Kidney (tissue), 14 donors: Measurements from ENCODE around the gene HOTAIR. TPM values are rescaled to one million over a fixed set of nuclear protein-coding genes. Genes with fewer than 3 reads are reported as not detected.

Experiments
- DNase-seq, 5 donors: peaks; one replicate each; pipeline ENCODE4 v3.0.0-alpha.2; 2013 to 2020
- FAIRE-seq: peaks from 2 replicates; lab custom pipeline; 2012; peaks lifted over from hg19 to GRCh38; lab: Jason Lieb, UNC
- H3K27ac ChIP-seq, 2 donors: one replicate each; pipeline ENCODE4 v1.7.0; 2013; ENCODE audit warnings: low read depth in 2 of 2, low read length in 2 of 2, inconsistent platforms in 1 of 2
- H3K27me3 ChIP-seq: one replicate; pipeline ENCODE4 v1.7.1; 2013; ENCODE audit warnings: low read length, inconsistent platforms; ENCODE audit not compliant: control insufficient read depth, insufficient read depth
- H3K36me3 ChIP-seq, 3 donors: one replicate each; pipeline versions ENCODE4 v1.7.0 to v1.7.1; 2013; ENCODE audit warnings: low read length in 3 of 3, control low read depth in 1 of 3, inconsistent platforms in 1 of 3; ENCODE audit not compliant: insufficient read depth in 3 of 3, control insufficient read depth in 2 of 3
- H3K4me1 ChIP-seq, 3 donors: one replicate each; pipeline versions ENCODE4 v1.7.0 to v1.7.1; 2013; ENCODE audit warnings: low read length in 3 of 3, inconsistent platforms in 1 of 3, low read depth in 1 of 3; ENCODE audit not compliant: control insufficient read depth in 2 of 3, insufficient read depth in 2 of 3
- H3K4me3 ChIP-seq, 3 donors: one replicate each; pipeline versions ENCODE4 v1.7.0 to v1.8.1; 2013; ENCODE audit warnings: low read length in 3 of 3, control low read depth in 1 of 3, inconsistent platforms in 1 of 3
- H3K9ac ChIP-seq, 3 donors: one replicate each; pipeline versions ENCODE4 v1.7.0 to v1.7.1; 2013; ENCODE audit warnings: low read length in 3 of 3, control low read depth in 1 of 3, inconsistent platforms in 1 of 3
- H3K9me3 ChIP-seq, 3 donors: one replicate each; pipeline versions ENCODE4 v1.7.0 to v1.7.1; 2013; ENCODE audit warnings: low read length in 3 of 3, control low read depth in 1 of 3, inconsistent platforms in 1 of 3; ENCODE audit not compliant: control insufficient read depth in 2 of 3, insufficient read depth in 1 of 3
- CTCF ChIP-seq: IDR thresholded peaks from 3 replicates; pipeline ENCODE4 v1.5.1; 2012; ENCODE audit warnings: mild to moderate bottlenecking, moderate library complexity, borderline replicate concordance; ENCODE audit not compliant: insufficient read depth; ENCODE audit errors: extremely low read depth
- intact Hi-C: fragments of 100-400 bp; cut with DNase I; formaldehyde crosslinking; loops from one replicate; pipeline ENCODE4 v1.11.1; 2022
- polyA plus RNA-seq: library from polyadenylated mRNA; stranded (reverse); fragments of 350-450 nt; fragmentation: Illumina TruSeq; extraction: RNeasy Lipid Tissue Mini Kit (QIAGEN cat#74804); gene quantifications from one replicate; pipeline ENCODE4 v1.2.3, GENCODE V29; 2014; ENCODE audit warnings: low read depth, low replicate concordance; ENCODE audit not compliant: insufficient read depth
- total RNA-seq: library from RNA; stranded (reverse); fragmentation: NEBNext Ultra II Directional; extraction: Animal tissue kit (Norgen Biotek cat#: 25700); gene quantifications from one replicate; pipeline ENCODE4 v1.2.1, GENCODE V29; 2021
- donor health status: control.
- donor health status: control.
- donor health status: control.
- donor health status: control.
- donor health status: control.
- donor health status: DM: yes; HTN: yes; CAD: no.
- donor health status: Normal renal cell carcinoma (clear cell type).

HOTAIR gene
- total and polyA plus RNA-seq, 2 donors from 2014 or later = 0.52 to 0.76 TPM

DNA sequence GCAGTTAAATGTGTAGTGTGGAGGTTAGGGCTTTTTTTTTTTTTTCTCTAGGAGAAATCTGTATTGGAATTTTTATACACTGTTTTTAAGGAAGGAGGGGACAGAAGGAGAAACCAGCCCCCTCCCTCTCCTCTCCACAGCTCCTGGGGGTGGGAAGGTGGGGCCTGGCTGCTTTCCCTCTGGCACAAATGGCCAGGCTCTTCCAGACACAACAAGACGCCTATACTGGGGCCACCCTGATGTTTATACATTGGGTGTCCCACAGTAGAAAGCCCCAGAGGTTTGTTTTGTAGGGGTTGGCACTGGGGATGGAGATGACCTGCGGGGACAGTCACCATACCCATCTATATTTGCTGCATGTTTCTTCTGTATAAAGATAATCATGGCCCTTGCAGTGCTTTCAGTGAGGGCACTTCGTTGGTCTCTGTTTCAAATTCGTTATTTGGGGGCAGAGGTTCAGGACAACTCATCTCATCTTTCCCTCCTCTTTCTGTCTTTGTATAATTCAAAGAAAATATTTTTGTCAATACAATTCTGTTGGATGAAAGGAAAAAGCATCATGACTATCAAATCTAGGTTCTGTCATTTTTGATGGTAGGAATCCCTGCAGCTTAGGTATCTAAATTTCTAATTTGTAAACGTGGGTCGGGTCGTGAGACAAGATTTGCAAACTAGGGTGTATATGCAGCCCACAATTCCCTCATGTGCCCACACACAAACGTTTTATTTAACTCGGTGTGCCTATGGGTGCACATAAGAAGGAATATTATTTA, 2.3 kb upstream of the HOTAIR start:
- DNase-seq (no peak), FAIRE-seq (no peak)
- H3K27me3 ChIP-seq = peaks cover 5% of the 10 kb centered on the region
- no peaks in the 10 kb centered on the region for H3K9me3 ChIP-seq
- H3K4me1 ChIP-seq = peaks cover 0 to 7% (median 5%) of the 10 kb centered on the region in 3 donors
- H3K4me3 ChIP-seq = no peak overlapping the region
- intact Hi-C loops = no loop called here
- H3K27ac ChIP-seq = no peak overlapping the region
- no peaks in the 10 kb centered on the region for H3K36me3 ChIP-seq
- TF ChIP-seq CTCF = no peak
- H3K9ac ChIP-seq = no peak overlapping the region

DNA sequence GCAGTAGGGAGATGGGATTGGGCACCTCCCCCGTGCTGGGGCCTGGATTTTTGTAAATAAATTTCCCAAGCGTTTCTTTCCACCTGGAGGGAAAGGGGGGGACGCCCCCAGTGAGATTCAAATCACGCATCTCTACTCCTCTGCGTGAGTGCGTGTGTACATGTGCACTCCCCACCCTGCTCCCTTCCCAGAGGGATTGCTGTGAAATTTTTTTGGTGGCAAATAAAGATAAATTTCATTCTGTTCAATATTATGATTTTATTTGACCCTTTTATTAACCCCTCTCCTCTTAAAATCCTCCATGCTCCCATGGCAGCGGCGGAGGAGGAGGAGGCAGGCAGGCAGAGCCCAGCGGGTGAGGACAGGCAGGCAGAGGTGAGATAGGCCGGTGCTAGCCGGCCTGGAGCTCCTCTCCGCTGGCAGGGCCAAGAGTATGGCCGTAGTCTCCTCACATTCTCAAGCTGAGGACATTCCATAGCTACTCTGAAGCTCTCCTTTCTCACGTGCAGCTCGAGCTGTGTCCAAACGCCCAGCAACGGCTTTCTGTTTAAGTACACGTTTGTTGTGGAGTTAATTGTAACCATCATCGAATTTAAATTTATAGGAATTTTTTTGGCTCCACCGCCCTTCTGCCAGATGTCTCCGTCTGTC, 1.5 kb upstream of the HOTAIR start:
- Histone ChIP-seq H3K9me3 (no peaks in the 10 kb centered on the region), H3K36me3 (no peaks in the 10 kb centered on the region), H3K4me3 (no peak overlapping the region), H3K27ac (no peak overlapping the region), H3K4me1 (peaks cover 0 to 7% (median 5%) of the 10 kb centered on the region in 3 donors), H3K9ac (no peak overlapping the region), H3K27me3 (peaks cover 9% of the 10 kb centered on the region)
- TF ChIP-seq CTCF = no peak
- FAIRE-seq (no peak), DNase-seq (peak in 4 of 5 donors; percentile 74 to 91 (median 80))
- intact Hi-C loops = no loop called here

- no peak for FAIRE-seq
- Histone ChIP-seq H3K4me3 (peak overlapping the region in 2 of 3 donors; percentile 16 to 21), H3K27ac (no peak overlapping the region), H3K4me1 (peaks cover 0 to 7% (median 5%) of the 10 kb centered on the region in 3 donors), H3K9me3 (no peaks in the 10 kb centered on the region), H3K9ac (no peak overlapping the region), H3K36me3 (no peaks in the 10 kb centered on the region), H3K27me3 (peaks cover 15% of the 10 kb centered on the region)
- intact Hi-C loops = no loop called here
- TF ChIP-seq CTCF = no peak
- peak in 4 of 5 donors; percentile 60 to 79 (median 63) for DNase-seq
Measured at GRCh38 chr12:53975479-53976152, 862 bp upstream of the HOTAIR start.
